HG03469 (cell line): ENCODE results near the gene LRP4.

ENCODE experiments used
- ATAC-seq: cut with Tn5 transposase; IDR thresholded peaks from one replicate; pipeline ENCODE4 v1.9.1; 2021; ENCODE audit warnings: mild to moderate bottlenecking, moderate library complexity, moderate number of reproducible peaks; ENCODE audit not compliant: unreplicated experiment

LRP4 gene

GRCh38 chr11:46894961-46895360 lies 23.4 kb downstream of the LRP4 start:
- no peak for ATAC-seq

GRCh38 chr11:46894506-46894905 lies 23.8 kb downstream of the LRP4 start:
- no peak for ATAC-seq

- no peak for ATAC-seq
Measured at GRCh38 chr11:46892838-46893237, 25.5 kb downstream of the LRP4 start.

GRCh38 chr11:46892109-46892508 lies 26.2 kb downstream of the LRP4 start:
- ATAC-seq = no peak

GRCh38 chr11:46890665-46891064 lies 27.7 kb downstream of the LRP4 start:
- no peak for ATAC-seq

GRCh38 chr11:46889689-46890475 lies 28.5 kb downstream of the LRP4 start:
- ATAC-seq = no peak

- no peak for ATAC-seq
Measured at GRCh38 chr11:46889251-46889650, 29.1 kb downstream of the LRP4 start.

- ATAC-seq = no peak
Measured at GRCh38 chr11:46888636-46889035, 29.7 kb downstream of the LRP4 start.

- no peak for ATAC-seq
Measured at GRCh38 chr11:46886211-46886610, 32.1 kb downstream of the LRP4 start.

GRCh38 chr11:46879056-46879585 lies 39.2 kb downstream of the LRP4 start:
- ATAC-seq = no peak

GRCh38 chr11:46877580-46877979 lies 40.8 kb downstream of the LRP4 start:
- no peak for ATAC-seq

- no peak for ATAC-seq
Measured at GRCh38 chr11:46876471-46876870, 41.9 kb downstream of the LRP4 start.

- ATAC-seq = no peak
Measured at GRCh38 chr11:46874586-46874985, 43.8 kb downstream of the LRP4 start.

GRCh38 chr11:46868912-46869311 lies 49.4 kb downstream of the LRP4 start:
- no peak for ATAC-seq

GRCh38 chr11:46865340-46865739 lies 53.0 kb downstream of the LRP4 start:
- ATAC-seq = no peak

- no peak for ATAC-seq
Measured at GRCh38 chr11:46860218-46860617, 58.1 kb downstream of the LRP4 start.

GRCh38 chr11:46858920-46859546 lies 59.3 kb downstream of the LRP4 start:
- ATAC-seq = no peak

- ATAC-seq = no peak
Measured at GRCh38 chr11:46857666-46858065, 60.7 kb downstream of the LRP4 start.

- no peak for ATAC-seq
Measured at GRCh38 chr11:46856605-46857343, 61.6 kb downstream of the LRP4 start.

- ATAC-seq = no peak
Measured at GRCh38 chr11:46855863-46856262, 62.5 kb downstream of the LRP4 start.

GRCh38 chr11:46855167-46855566 lies 63.2 kb downstream of the LRP4 start:
- ATAC-seq = no peak
